Left lung (tissue), 10 donors: ENCODE results near the gene PRKCA. TPM values are rescaled to one million over a fixed set of nuclear protein-coding genes. Genes with fewer than 3 reads are reported as not detected.

ENCODE experiments used
- ATAC-seq: fragments of 200-7000 bp; cut with Tn5 transposase; one replicate; pipeline ENCODE4 v1.9.1; 2020; ENCODE audit warnings: moderate library complexity
- DNase-seq, 4 donors: peaks; one replicate each; pipeline ENCODE4 v3.0.0-alpha.2; 2013 to 2020
- H3K27ac ChIP-seq, 2 donors: fragments of 200-600 bp; sonication (generic) in 1 of 2; one replicate each; pipeline versions ENCODE4 v1.5.0 to v1.8.0; 2020 to 2021
- H3K27me3 ChIP-seq, 2 donors: fragments of 200-600 bp; sonication (generic) in 1 of 2; one replicate each; pipeline versions ENCODE4 v1.5.0 to v1.8.0; 2020 to 2021
- H3K36me3 ChIP-seq, 2 donors: fragments of 200-600 bp; sonication (generic) in 1 of 2; one replicate each; pipeline versions ENCODE4 v1.5.0 to v1.8.0; 2020 to 2021
- H3K4me1 ChIP-seq, 2 donors: fragments of 200-600 bp; one replicate each; pipeline ENCODE4 v1.8.0; 2021
- H3K4me3 ChIP-seq, 2 donors: fragments of 200-600 bp; sonication (generic) in 1 of 2; one replicate each; pipeline versions ENCODE4 v1.5.0 to v1.8.0; 2020 to 2021; ENCODE audit warnings: mild to moderate bottlenecking in 1 of 2
- H3K9me3 ChIP-seq, 2 donors: fragments of 200-600 bp; sonication (generic) in 1 of 2; one replicate each; pipeline versions ENCODE4 v1.5.0 to v1.8.0; 2020 to 2021
- CTCF ChIP-seq, 2 donors: fragments of 200-600 bp; sonication (generic) in 1 of 2; IDR thresholded peaks; one replicate each; pipeline versions ENCODE4 v1.5.0 to v1.8.0; 2021; ENCODE audit warnings: antibody characterized with exemption in 2 of 2
- intact Hi-C, 2 donors: fragments of 100-400 bp; cut with DNase I; formaldehyde crosslinking; loops; one replicate each; pipeline versions ENCODE4 v1.11.2 to v1.14.2; 2022
- polyA plus RNA-seq, 6 donors: library from polyadenylated mRNA; unstranded; fragments of 120-200 nt; gene quantifications; one replicate each; pipeline ENCODE4 v1.2.1, GENCODE V29; 2013; ENCODE audit not compliant: insufficient read length in 6 of 6
- total RNA-seq, 2 donors: library from RNA; stranded (reverse); fragmentation: NEBNext Ultra II Directional; extraction: Animal tissue kit (Norgen Biotek cat#: 25700); gene quantifications; one replicate each; pipeline ENCODE4 v1.2.1, GENCODE V29; 2021
- donor health status: DM: no; HTN: yes; CAD: no.
- donor health status: DM: no; HTN: no; CAD: no.

The PRKCA gene
- total and polyA plus RNA-seq, 8 donors = 16.4 to 30.4 (median 17.5) TPM

GRCh38 chr17:66416207-66416940 lies 114.0 kb downstream of the PRKCA start:
- Histone ChIP-seq H3K36me3 (no peaks in the 10 kb centered on the region), H3K27ac (no peak overlapping the region), H3K27me3 (no peaks in the 10 kb centered on the region), H3K4me3 (no peak overlapping the region), H3K4me1 (no peaks in the 10 kb centered on the region), H3K9me3 (no peaks in the 10 kb centered on the region)
- TF ChIP-seq CTCF (IDR thresholded peaks at IDR 0.05) = no peak
- ATAC-seq = no peak
- no peak for DNase-seq
- intact Hi-C loops = no loop called here

- peaks cover 0 to 5% of the 10 kb centered on the region in 2 donors for H3K4me1 ChIP-seq
- no peaks in the 10 kb centered on the region for H3K36me3 ChIP-seq
- no peak for DNase-seq
- no peaks in the 10 kb centered on the region for H3K9me3 ChIP-seq
- intact Hi-C loops = no loop called here
- no peak for ATAC-seq
- H3K27ac ChIP-seq = no peak overlapping the region
- H3K27me3 ChIP-seq = no peaks in the 10 kb centered on the region
- TF ChIP-seq CTCF (IDR thresholded peaks at IDR 0.05) = no peak
- H3K4me3 ChIP-seq = no peak overlapping the region
These were observed 114.9 kb downstream of the PRKCA start for GRCh38 chr17:66417300-66417719.

- intact Hi-C loops = no loop called here
- Histone ChIP-seq H3K4me1 (peaks cover 0 to 5% of the 10 kb centered on the region in 2 donors), H3K36me3 (no peaks in the 10 kb centered on the region), H3K4me3 (no peak overlapping the region), H3K27ac (no peak overlapping the region), H3K9me3 (no peaks in the 10 kb centered on the region), H3K27me3 (no peaks in the 10 kb centered on the region)
- ATAC-seq (peak; percentile 47), DNase-seq (no peak)
- no peak for TF ChIP-seq CTCF (IDR thresholded peaks at IDR 0.05)
These were observed 118.6 kb downstream of the PRKCA start for GRCh38 chr17:66420961-66421371.

- H3K27me3 ChIP-seq = no peaks in the 10 kb centered on the region
- H3K9me3 ChIP-seq = no peaks in the 10 kb centered on the region
- DNase-seq = no peak
- peaks cover 0 to 5% of the 10 kb centered on the region in 2 donors for H3K4me1 ChIP-seq
- no peak overlapping the region for H3K27ac ChIP-seq
- intact Hi-C loops = no loop called here
- no peak for TF ChIP-seq CTCF (IDR thresholded peaks at IDR 0.05)
- H3K4me3 ChIP-seq = no peak overlapping the region
- H3K36me3 ChIP-seq = no peaks in the 10 kb centered on the region
- no peak for ATAC-seq
These were observed 119.8 kb downstream of the PRKCA start for GRCh38 chr17:66422186-66422585.

- Histone ChIP-seq H3K4me1 (peaks cover 0 to 5% of the 10 kb centered on the region in 2 donors), H3K4me3 (no peak overlapping the region), H3K36me3 (no peaks in the 10 kb centered on the region), H3K27ac (no peak overlapping the region), H3K9me3 (no peaks in the 10 kb centered on the region), H3K27me3 (no peaks in the 10 kb centered on the region)
- no peak for ATAC-seq
- DNase-seq = no peak
- TF ChIP-seq CTCF (IDR thresholded peaks at IDR 0.05) = no peak
- intact Hi-C loops = no loop called here
These were observed 120.9 kb downstream of the PRKCA start for GRCh38 chr17:66423056-66423955.
